NB4 (cell line): ENCODE results near the gene UQCC3.

Experiments used
- DNase-seq: peaks from one replicate; pipeline ENCODE4 v3.0.0; 2010; ENCODE audit warnings: low read depth
- H3K4me3 ChIP-seq: one replicate; pipeline ENCODE4 v1.5.1; 2011; ENCODE audit warnings: mild to moderate bottlenecking, low read depth, low read length, moderate library complexity
- CTCF ChIP-seq: IDR thresholded peaks from one replicate; pipeline ENCODE4 v1.5.1; 2012; ENCODE audit warnings: low read depth, low read length
- MAX ChIP-seq: IDR thresholded peaks from 2 replicates; pipeline ENCODE4 v1.6.1; 2011; ENCODE audit warnings: low read depth, low read length
- MYC ChIP-seq: IDR thresholded peaks from 2 replicates; pipeline ENCODE4 v1.6.1; 2011; ENCODE audit warnings: low read depth, low read length
- POLR2A ChIP-seq: IDR thresholded peaks from 2 replicates; pipeline ENCODE4 v1.6.1; 2011; ENCODE audit warnings: mild to moderate bottlenecking; ENCODE audit not compliant: insufficient read length; ENCODE audit errors: extremely low read depth

The UQCC3 gene

GRCh38 chr11:62709247-62710000, 38.0 kb downstream of the UQCC3 start:
- peak; percentile 93 for DNase-seq
- TF ChIP-seq MAX (no peak), POLR2A (no peak)
- no peak overlapping the region for H3K4me3 ChIP-seq

GRCh38 chr11:62710001-62710345, 38.5 kb downstream of the UQCC3 start:
- H3K4me3 ChIP-seq, result no peak overlapping the region
- TF ChIP-seq POLR2A, result no peak
- TF ChIP-seq CTCF, result no peak
- no peak for TF ChIP-seq MYC
- no peak for TF ChIP-seq MAX
- peak; percentile 27 for DNase-seq

- DNase-seq, result no peak
- no peak for TF ChIP-seq CTCF
- no peak for TF ChIP-seq MAX
- TF ChIP-seq MYC, result no peak
- TF ChIP-seq POLR2A, result no peak
- no peak overlapping the region for H3K4me3 ChIP-seq
Observed at GRCh38 chr11:62712276-62712812, 40.9 kb downstream of the UQCC3 start.

- no peak overlapping the region for H3K4me3 ChIP-seq
- DNase-seq, result no peak
- TF ChIP-seq CTCF (no peak), POLR2A (no peak), MYC (no peak), MAX (no peak)
Observed at GRCh38 chr11:62712861-62713260, 41.4 kb downstream of the UQCC3 start.

GRCh38 chr11:62713343-62713742, 41.9 kb downstream of the UQCC3 start:
- DNase-seq, result no peak
- H3K4me3 ChIP-seq, result no peak overlapping the region
- no peak for TF ChIP-seq MYC
- no peak for TF ChIP-seq MAX
- no peak for TF ChIP-seq CTCF
- no peak for TF ChIP-seq POLR2A

- no peak for TF ChIP-seq CTCF
- DNase-seq, result no peak
- H3K4me3 ChIP-seq, result no peak overlapping the region
Observed at GRCh38 chr11:62715150-62716130, 44.0 kb downstream of the UQCC3 start.
